Activated CD8-positive, alpha-beta memory T cell treated with anti-CD3 and anti-CD28 coated beads, Interleukin-2, amount 50 U/mL, for 24 hours (primary cell): ENCODE measurements around the gene CFC1B.
"Not testable (repeated sequence)": the region's sequence is repeated elsewhere in the genome, so short reads cannot be mapped to it uniquely, and the experiment has no call there.

Experiments used
- DNase-seq: peaks from one replicate; pipeline ENCODE4 v3.0.0-alpha.2; 2020; ENCODE audit errors: extremely low read depth

CFC1B gene

GRCh38 chr2:130520992-130521391 is at the start of gene CFC1B:
Gene CFC1B, plus strand, starts transcription at chr2:130521222. Its CDS starts 263 bp downstream, at chr2:130521485.
- DNase-seq, result not testable (repeated sequence)

GRCh38 chr2:130491073-130491472 is 29.9 kb upstream of the CFC1B start:
- not testable (repeated sequence) for DNase-seq

- DNase-seq, result not testable (repeated sequence)
These were observed 11.8 kb upstream of the CFC1B start, which contains the start of gene POTEI for GRCh38 chr2:130509228-130509627. Gene POTEI, minus strand, starts transcription at chr2:130509328. Its CDS starts 93 bp downstream, at chr2:130509235.

- not testable (repeated sequence) for DNase-seq
These were observed 9.9 kb upstream of the CFC1B start for GRCh38 chr2:130510807-130511746.

- not testable (repeated sequence) for DNase-seq
These were observed 9.1 kb upstream of the CFC1B start for GRCh38 chr2:130511747-130512451.

GRCh38 chr2:130518516-130519106 is 2.4 kb upstream of the CFC1B start:
- not testable (repeated sequence) for DNase-seq

GRCh38 chr2:130522390-130522789 is 1.4 kb downstream of the CFC1B start:
- not testable (repeated sequence) for DNase-seq

- DNase-seq, result not testable (repeated sequence)
These were observed 6.4 kb downstream of the CFC1B start for GRCh38 chr2:130527365-130527967.

- DNase-seq, result not testable (repeated sequence)
These were observed 8.5 kb downstream of the CFC1B start for GRCh38 chr2:130529545-130529944.

GRCh38 chr2:130530212-130530611 is 9.2 kb downstream of the CFC1B start:
- not testable (repeated sequence) for DNase-seq

- not testable (repeated sequence) for DNase-seq
These were observed 10.2 kb downstream of the CFC1B start for GRCh38 chr2:130531225-130531624.

- not testable (repeated sequence) for DNase-seq
These were observed 10.7 kb downstream of the CFC1B start for GRCh38 chr2:130531672-130532071.

GRCh38 chr2:130536654-130537053 is 15.6 kb downstream of the CFC1B start:
- not testable (repeated sequence) for DNase-seq

GRCh38 chr2:130538271-130538670 is 17.2 kb downstream of the CFC1B start:
- not testable (repeated sequence) for DNase-seq

- DNase-seq, result not testable (repeated sequence)
These were observed 21.8 kb downstream of the CFC1B start for GRCh38 chr2:130542789-130543188.

- DNase-seq, result not testable (repeated sequence)
These were observed 22.9 kb downstream of the CFC1B start for GRCh38 chr2:130543785-130544528.

- DNase-seq, result not testable (repeated sequence)
These were observed 24.0 kb downstream of the CFC1B start for GRCh38 chr2:130544978-130545377.

GRCh38 chr2:130548418-130548817 is 27.4 kb downstream of the CFC1B start:
- DNase-seq, result not testable (repeated sequence)

- not testable (repeated sequence) for DNase-seq
These were observed 28.5 kb downstream of the CFC1B start for GRCh38 chr2:130549475-130549874.

- not testable (repeated sequence) for DNase-seq
These were observed 33.2 kb downstream of the CFC1B start for GRCh38 chr2:130554178-130554577.

- not testable (repeated sequence) for DNase-seq
These were observed 35.4 kb downstream of the CFC1B start for GRCh38 chr2:130556441-130556840.
